Progenitor cell of endocrine pancreas (in vitro differentiated cells): Measurements from ENCODE around the gene SGSM1. TPM values are rescaled to one million over a fixed set of nuclear protein-coding genes. Genes with fewer than 3 reads are reported as not detected.

Source experiments
- DNase-seq: peaks from one replicate; pipeline ENCODE4 v3.0.0; 2021; ENCODE audit warnings: low spot score; ENCODE audit not compliant: unreplicated experiment
- H3K27ac Mint-ChIP-seq: 2 replicates; pipeline ENCODE4 v1.8.0; 2021; ENCODE audit warnings: mild to moderate bottlenecking, moderate library complexity, mixed read lengths
- H3K27me3 Mint-ChIP-seq: 2 replicates; pipeline ENCODE4 v1.8.0; 2021; ENCODE audit warnings: mixed read lengths
- H3K36me3 Mint-ChIP-seq: 2 replicates; pipeline ENCODE4 v1.8.0; 2022; ENCODE audit warnings: mixed read lengths; ENCODE audit not compliant: insufficient read depth
- H3K4me1 Mint-ChIP-seq: 2 replicates; pipeline ENCODE4 v1.8.0; 2021; ENCODE audit warnings: low read depth, mixed read lengths
- H3K4me3 Mint-ChIP-seq: 2 replicates; pipeline ENCODE4 v1.8.0; 2021; ENCODE audit warnings: low read depth, mild to moderate bottlenecking, moderate library complexity, mixed read lengths
- H3K9me3 Mint-ChIP-seq: 2 replicates; pipeline ENCODE4 v1.8.0; 2021; ENCODE audit warnings: low read depth, mixed read lengths
- CTCF ChIP-seq: fragments of 200-600 bp; sonication (generic); IDR thresholded peaks from one replicate; pipeline ENCODE4 v1.5.0; 2021; ENCODE audit warnings: antibody characterized with exemption, mild to moderate bottlenecking; ENCODE audit not compliant: unreplicated experiment
- total RNA-seq: library from RNA; stranded (reverse); gene quantifications from 2 replicates; pipeline ENCODE4 v1.2.1, GENCODE V29; 2021

The SGSM1 gene
- total RNA-seq, 1 donor from 2014 or later: 3.9 TPM

GRCh38 chr22:24796056-24796455, 10.0 kb upstream of the SGSM1 start:
- Mint-ChIP-seq H3K9me3 (no peaks in the 10 kb centered on the region), H3K4me1 (no peaks in the 10 kb centered on the region), H3K27me3 (peaks cover 13% of the 10 kb centered on the region), H3K27ac (no peak overlapping the region), H3K4me3 (no peak overlapping the region), H3K36me3 (no peaks in the 10 kb centered on the region)
- no peak for TF ChIP-seq CTCF
- DNase-seq: no peak

DNA sequence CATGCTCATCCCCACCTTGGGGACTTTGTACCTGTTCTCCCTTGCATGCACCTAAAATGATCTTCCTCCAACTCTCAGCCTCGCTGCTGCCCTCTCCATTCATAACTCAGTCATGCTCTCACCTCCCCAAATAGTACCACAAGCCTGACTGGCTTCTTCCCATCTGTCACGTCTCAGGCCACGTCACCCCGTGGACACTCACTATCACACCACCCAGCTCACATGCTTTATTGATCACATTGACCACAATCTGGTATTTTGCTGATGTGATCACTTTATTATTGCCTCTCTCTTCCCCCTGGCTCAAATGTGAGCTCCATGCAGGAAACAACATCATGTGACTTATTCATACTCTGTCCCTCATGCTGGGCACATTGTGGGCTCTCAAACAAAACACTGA, 9.2 kb upstream of the SGSM1 start:
- Mint-ChIP-seq H3K9me3 (no peaks in the 10 kb centered on the region), H3K4me3 (no peak overlapping the region), H3K27me3 (peaks cover 13% of the 10 kb centered on the region), H3K27ac (no peak overlapping the region), H3K4me1 (peaks cover 2% of the 10 kb centered on the region), H3K36me3 (no peaks in the 10 kb centered on the region)
- no peak for TF ChIP-seq CTCF
- no peak for DNase-seq

GRCh38 chr22:24801901-24802465, 4.0 kb upstream of the SGSM1 start:
- no peak for DNase-seq
- Mint-ChIP-seq H3K4me3 (no peak overlapping the region), H3K27me3 (peaks cover 20% of the 10 kb centered on the region), H3K9me3 (no peaks in the 10 kb centered on the region), H3K4me1 (peaks cover 6% of the 10 kb centered on the region), H3K27ac (peak overlapping the region; percentile 8), H3K36me3 (no peaks in the 10 kb centered on the region)
- TF ChIP-seq CTCF: no peak

DNA sequence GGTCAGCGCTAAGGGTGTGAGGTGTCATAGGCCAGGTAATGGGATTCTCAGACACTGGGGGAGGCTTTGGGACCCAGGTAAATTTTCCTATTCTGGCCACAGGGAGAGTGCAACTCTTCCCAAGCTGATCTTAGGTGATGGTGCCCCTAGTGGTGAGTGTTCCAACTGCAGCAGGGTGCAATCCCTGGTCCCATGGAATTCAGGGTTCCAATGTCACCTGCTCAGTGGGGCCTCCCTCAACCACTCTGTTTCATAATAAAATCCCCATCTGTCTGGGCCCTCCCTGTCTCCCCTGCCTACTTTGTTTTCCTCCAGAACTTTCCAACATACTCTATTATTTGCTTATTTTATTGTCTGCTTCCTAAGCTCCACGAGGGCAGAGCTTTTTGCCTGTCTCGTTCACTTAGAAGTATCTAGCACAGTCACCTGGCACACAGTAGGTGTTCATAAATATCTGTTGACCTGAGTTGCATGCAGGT, 2.9 kb upstream of the SGSM1 start:
- no peaks in the 10 kb centered on the region for H3K36me3 Mint-ChIP-seq
- peaks cover 23% of the 10 kb centered on the region for H3K27me3 Mint-ChIP-seq
- DNase-seq: peak; percentile 62
- no peak overlapping the region for H3K27ac Mint-ChIP-seq
- TF ChIP-seq CTCF: peak; percentile 91
- peak overlapping the region; percentile 24 for H3K4me3 Mint-ChIP-seq
- peaks cover 8% of the 10 kb centered on the region for H3K4me1 Mint-ChIP-seq
- no peaks in the 10 kb centered on the region for H3K9me3 Mint-ChIP-seq

DNA sequence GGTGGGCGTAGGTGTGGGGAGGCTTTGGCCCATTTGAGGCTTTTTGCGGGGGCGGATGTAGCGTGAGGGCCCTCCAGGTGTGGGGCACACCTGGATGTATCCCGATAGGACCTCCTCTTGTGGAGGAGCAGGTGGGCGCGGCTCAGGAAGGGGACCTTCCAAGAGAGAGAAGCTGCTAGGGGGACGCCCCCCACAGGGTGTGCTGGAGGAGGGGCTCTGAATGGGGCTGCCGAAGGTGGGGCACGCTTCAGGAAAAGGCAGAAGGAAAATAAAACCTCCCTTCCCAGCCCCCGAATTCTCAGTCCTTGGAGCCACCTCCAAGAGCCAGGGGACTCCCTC, 621 bp downstream of the SGSM1 start:
- Mint-ChIP-seq H3K36me3 (no peaks in the 10 kb centered on the region), H3K4me1 (peaks cover 15% of the 10 kb centered on the region), H3K4me3 (peak overlapping the region; percentile 73), H3K9me3 (no peaks in the 10 kb centered on the region), H3K27me3 (peaks cover 34% of the 10 kb centered on the region), H3K27ac (no peak overlapping the region)
- DNase-seq: no peak
- TF ChIP-seq CTCF: no peak
